Measurements from ENCODE around the gene TRIM31. TPM values are rescaled to one million over a fixed set of nuclear protein-coding genes. Genes with fewer than 3 reads are reported as not detected.

The TRIM31 gene, protein sequence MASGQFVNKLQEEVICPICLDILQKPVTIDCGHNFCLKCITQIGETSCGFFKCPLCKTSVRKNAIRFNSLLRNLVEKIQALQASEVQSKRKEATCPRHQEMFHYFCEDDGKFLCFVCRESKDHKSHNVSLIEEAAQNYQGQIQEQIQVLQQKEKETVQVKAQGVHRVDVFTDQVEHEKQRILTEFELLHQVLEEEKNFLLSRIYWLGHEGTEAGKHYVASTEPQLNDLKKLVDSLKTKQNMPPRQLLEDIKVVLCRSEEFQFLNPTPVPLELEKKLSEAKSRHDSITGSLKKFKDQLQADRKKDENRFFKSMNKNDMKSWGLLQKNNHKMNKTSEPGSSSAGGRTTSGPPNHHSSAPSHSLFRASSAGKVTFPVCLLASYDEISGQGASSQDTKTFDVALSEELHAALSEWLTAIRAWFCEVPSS
- total RNA-seq: not detected

DNA sequence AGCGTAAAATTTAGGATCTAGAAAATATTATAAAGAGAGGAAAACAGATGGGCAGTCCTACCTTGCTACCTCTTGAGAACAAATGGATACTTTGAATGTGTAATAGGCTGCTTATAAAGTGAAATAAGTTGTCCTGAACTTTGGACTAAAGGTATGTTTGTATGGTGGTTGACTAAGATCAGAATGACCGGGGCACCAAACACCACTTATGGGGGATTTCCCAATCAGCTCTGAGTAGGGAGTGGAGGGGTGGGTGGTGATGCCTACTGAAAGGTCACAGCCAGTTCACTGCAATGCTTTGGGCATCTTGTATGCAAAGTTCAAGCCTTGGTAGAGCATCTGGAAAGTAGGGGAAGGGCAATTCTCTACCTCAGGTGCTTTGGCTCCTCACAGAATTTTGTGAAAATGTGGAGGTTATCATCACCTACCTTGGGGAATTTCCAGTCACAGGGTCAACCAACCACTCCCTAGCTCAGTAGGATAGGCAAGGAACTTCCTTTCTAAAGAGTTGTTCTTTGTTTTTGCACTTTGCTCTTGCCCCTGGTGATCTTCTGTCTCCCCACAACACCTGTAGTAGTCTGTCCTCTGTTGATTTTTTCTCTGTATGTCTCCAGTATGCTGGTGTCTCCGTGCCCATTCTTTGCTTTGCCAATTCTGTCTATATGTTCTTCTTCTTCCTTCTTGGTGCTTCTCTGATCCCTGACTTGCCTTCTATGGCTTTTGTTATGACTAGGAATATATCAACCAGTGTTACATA is at the start of gene TRIM31:
Gene TRIM31, minus strand, starts transcription at position 88 of the 757 bp plus-strand sequence. CDS start 285 bp downstream, outside the sequence.
- Histone ChIP-seq H3K27ac (ENCODE audit: low read depth, low read length) (no peak within 1 kb of the TSS), H3K9me3 (ENCODE audit: control insufficient read depth in 3 of 3, low read length in 3 of 3) (no peaks in the 10 kb centered on the region), H3K27me3 (ENCODE audit: control insufficient read depth in 3 of 3, insufficient read depth in 3 of 3, low read length in 3 of 3) (peaks cover 31 to 37% (median 32%) of the 10 kb centered on the region in 3 donors), H3K36me3 (ENCODE audit: control insufficient read depth in 3 of 3, insufficient read depth in 3 of 3, low read length in 3 of 3) (no peaks in the 10 kb centered on the region), H3K4me3 (ENCODE audit: low read length in 3 of 3) (no peak within 1 kb of the TSS), H3K9ac (ENCODE audit: low read depth in 1 of 3, low read length in 3 of 3) (no peak within 1 kb of the TSS), H3K4me1 (ENCODE audit: control insufficient read depth in 3 of 3, insufficient read depth in 3 of 3, low read length in 3 of 3) (no peaks in the 10 kb centered on the region)

GRCh38 chr6:30162265-30163089 is 49.6 kb upstream of the TRIM31 start:
- Histone ChIP-seq H3K27me3 (ENCODE audit: control insufficient read depth in 3 of 3, insufficient read depth in 3 of 3, low read length in 3 of 3) (peaks cover 12 to 17% (median 15%) of the 10 kb centered on the region in 3 donors), H3K27ac (ENCODE audit: low read depth, low read length) (no peak overlapping the region), H3K4me3 (ENCODE audit: low read length in 3 of 3) (no peak overlapping the region), H3K9ac (ENCODE audit: low read depth in 1 of 3, low read length in 3 of 3) (no peak overlapping the region), H3K36me3 (ENCODE audit: control insufficient read depth in 3 of 3, insufficient read depth in 3 of 3, low read length in 3 of 3) (no peaks in the 10 kb centered on the region), H3K9me3 (ENCODE audit: control insufficient read depth in 3 of 3, low read length in 3 of 3) (no peaks in the 10 kb centered on the region), H3K4me1 (ENCODE audit: control insufficient read depth in 3 of 3, insufficient read depth in 3 of 3, low read length in 3 of 3) (no peaks in the 10 kb centered on the region)

GRCh38 chr6:30160785-30161531 is 48.1 kb upstream of the TRIM31 start, which contains the start of gene TRIM10:
TRIM10 (minus strand) TSS chr6:30161211; CDS start chr6:30160858, 353 bp downstream.
- Histone ChIP-seq H3K9me3 (ENCODE audit: control insufficient read depth in 3 of 3, low read length in 3 of 3) (no peaks in the 10 kb centered on the region), H3K4me1 (ENCODE audit: control insufficient read depth in 3 of 3, insufficient read depth in 3 of 3, low read length in 3 of 3) (no peaks in the 10 kb centered on the region), H3K27ac (ENCODE audit: low read depth, low read length) (no peak within 1 kb of the TSS), H3K9ac (ENCODE audit: low read depth in 1 of 3, low read length in 3 of 3) (no peak within 1 kb of the TSS), H3K4me3 (ENCODE audit: low read length in 3 of 3) (no peak within 1 kb of the TSS), H3K27me3 (ENCODE audit: control insufficient read depth in 3 of 3, insufficient read depth in 3 of 3, low read length in 3 of 3) (peaks cover 10 to 22% (median 17%) of the 10 kb centered on the region in 3 donors), H3K36me3 (ENCODE audit: control insufficient read depth in 3 of 3, insufficient read depth in 3 of 3, low read length in 3 of 3) (no peaks in the 10 kb centered on the region)

- Histone ChIP-seq H3K27me3 (ENCODE audit: control insufficient read depth in 3 of 3, insufficient read depth in 3 of 3, low read length in 3 of 3) (peaks cover 10 to 23% (median 17%) of the 10 kb centered on the region in 3 donors), H3K4me1 (ENCODE audit: control insufficient read depth in 3 of 3, insufficient read depth in 3 of 3, low read length in 3 of 3) (no peaks in the 10 kb centered on the region), H3K9me3 (ENCODE audit: control insufficient read depth in 3 of 3, low read length in 3 of 3) (no peaks in the 10 kb centered on the region), H3K36me3 (ENCODE audit: control insufficient read depth in 3 of 3, insufficient read depth in 3 of 3, low read length in 3 of 3) (no peaks in the 10 kb centered on the region), H3K9ac (ENCODE audit: low read depth in 1 of 3, low read length in 3 of 3) (no peak overlapping the region), H3K4me3 (ENCODE audit: low read length in 3 of 3) (no peak overlapping the region), H3K27ac (ENCODE audit: low read depth, low read length) (no peak overlapping the region)
These were observed 47.3 kb upstream of the TRIM31 start for GRCh38 chr6:30160008-30160784.

DNA sequence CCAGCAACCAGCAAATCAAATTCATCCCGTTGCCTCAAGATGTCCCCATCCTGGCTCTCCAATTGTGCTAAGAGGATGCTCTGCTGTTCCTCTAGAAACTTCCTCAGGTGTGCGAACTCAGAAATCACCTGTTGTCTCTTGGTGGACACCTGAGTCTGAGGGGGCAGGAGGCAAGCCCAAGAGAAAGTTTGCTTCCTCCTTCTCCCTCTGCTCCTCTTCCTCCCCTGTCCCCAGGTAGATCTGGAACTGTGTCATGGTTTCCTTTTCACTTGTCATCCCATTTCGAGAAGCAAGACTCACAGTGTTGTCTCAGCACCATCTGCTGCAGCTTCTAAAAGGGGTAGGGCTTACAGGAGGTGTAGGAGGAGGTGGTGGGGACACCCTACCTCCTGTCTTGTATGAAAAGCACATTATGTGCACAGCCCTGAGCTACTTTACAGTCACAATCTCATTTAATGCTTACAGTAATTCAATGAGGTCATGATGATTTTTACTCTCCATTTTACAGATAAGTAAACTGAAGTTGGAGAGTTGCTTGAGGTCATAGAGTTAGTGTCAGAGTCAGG is 45.7 kb upstream of the TRIM31 start:
- no peak overlapping the region for H3K4me3 ChIP-seq (ENCODE audit: low read length in 3 of 3)
- H3K9ac ChIP-seq (ENCODE audit: low read depth in 1 of 3, low read length in 3 of 3): no peak overlapping the region
- H3K9me3 ChIP-seq (ENCODE audit: control insufficient read depth in 3 of 3, low read length in 3 of 3): no peaks in the 10 kb centered on the region
- H3K4me1 ChIP-seq (ENCODE audit: control insufficient read depth in 3 of 3, insufficient read depth in 3 of 3, low read length in 3 of 3): peaks cover 0 to 3% (median 0%) of the 10 kb centered on the region in 3 donors
- H3K27me3 ChIP-seq (ENCODE audit: control insufficient read depth in 3 of 3, insufficient read depth in 3 of 3, low read length in 3 of 3): peaks cover 14 to 32% (median 18%) of the 10 kb centered on the region in 3 donors
- no peak overlapping the region for H3K27ac ChIP-seq (ENCODE audit: low read depth, low read length)
- no peaks in the 10 kb centered on the region for H3K36me3 ChIP-seq (ENCODE audit: control insufficient read depth in 3 of 3, insufficient read depth in 3 of 3, low read length in 3 of 3)

DNA sequence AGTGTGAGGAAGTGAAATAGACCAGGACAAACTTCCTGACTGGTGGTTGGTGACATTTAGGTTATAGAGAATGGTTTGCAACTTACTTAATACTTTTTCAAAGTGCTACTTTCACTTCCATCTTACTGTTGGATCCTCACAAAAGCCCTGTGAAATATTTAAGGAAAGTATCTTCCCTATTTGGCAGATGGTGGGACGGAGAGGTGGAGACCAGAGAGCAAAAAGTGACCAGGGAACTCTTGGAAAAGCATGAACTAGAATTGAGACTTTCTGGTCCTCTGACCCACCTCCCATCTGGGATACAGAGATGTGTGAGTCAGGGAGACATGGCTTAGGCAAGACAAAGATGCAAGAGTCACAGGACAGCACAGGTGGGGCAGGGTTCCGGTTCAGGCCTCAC is 45.1 kb upstream of the TRIM31 start:
- no peak overlapping the region for H3K4me3 ChIP-seq (ENCODE audit: low read length in 3 of 3)
- peaks cover 0 to 3% (median 0%) of the 10 kb centered on the region in 3 donors for H3K4me1 ChIP-seq (ENCODE audit: control insufficient read depth in 3 of 3, insufficient read depth in 3 of 3, low read length in 3 of 3)
- no peaks in the 10 kb centered on the region for H3K9me3 ChIP-seq (ENCODE audit: control insufficient read depth in 3 of 3, low read length in 3 of 3)

GRCh38 chr6:30157581-30157980 is 44.7 kb upstream of the TRIM31 start:
- H3K9me3 ChIP-seq (ENCODE audit: control insufficient read depth in 3 of 3, low read length in 3 of 3): no peaks in the 10 kb centered on the region
- H3K9ac ChIP-seq (ENCODE audit: low read depth in 1 of 3, low read length in 3 of 3): no peak overlapping the region
- H3K27ac ChIP-seq (ENCODE audit: low read depth, low read length): no peak overlapping the region
- H3K4me1 ChIP-seq (ENCODE audit: control insufficient read depth in 3 of 3, insufficient read depth in 3 of 3, low read length in 3 of 3): peaks cover 0 to 3% (median 0%) of the 10 kb centered on the region in 3 donors
- H3K36me3 ChIP-seq (ENCODE audit: control insufficient read depth in 3 of 3, insufficient read depth in 3 of 3, low read length in 3 of 3): no peaks in the 10 kb centered on the region
- no peak overlapping the region for H3K4me3 ChIP-seq (ENCODE audit: low read length in 3 of 3)
- H3K27me3 ChIP-seq (ENCODE audit: control insufficient read depth in 3 of 3, insufficient read depth in 3 of 3, low read length in 3 of 3): peaks cover 8 to 25% (median 12%) of the 10 kb centered on the region in 3 donors

More for the DNA sequence above, 45.1 kb upstream of the TRIM31 start:
- Histone ChIP-seq H3K27me3 (ENCODE audit: control insufficient read depth in 3 of 3, insufficient read depth in 3 of 3, low read length in 3 of 3) (peaks cover 8 to 26% (median 14%) of the 10 kb centered on the region in 3 donors), H3K9ac (ENCODE audit: low read depth in 1 of 3, low read length in 3 of 3) (no peak overlapping the region), H3K27ac (ENCODE audit: low read depth, low read length) (no peak overlapping the region), H3K36me3 (ENCODE audit: control insufficient read depth in 3 of 3, insufficient read depth in 3 of 3, low read length in 3 of 3) (no peaks in the 10 kb centered on the region)

- Histone ChIP-seq H3K27ac (ENCODE audit: low read depth, low read length) (no peak overlapping the region), H3K4me3 (ENCODE audit: low read length in 3 of 3) (no peak overlapping the region), H3K27me3 (ENCODE audit: control insufficient read depth in 3 of 3, insufficient read depth in 3 of 3, low read length in 3 of 3) (peaks cover 8 to 25% (median 12%) of the 10 kb centered on the region in 3 donors)
These were observed 43.9 kb upstream of the TRIM31 start for GRCh38 chr6:30156774-30157173.

More at GRCh38 chr6:30156774-30157173, 43.9 kb upstream of the TRIM31 start:
- Histone ChIP-seq H3K4me1 (ENCODE audit: control insufficient read depth in 3 of 3, insufficient read depth in 3 of 3, low read length in 3 of 3) (peaks cover 0 to 3% (median 0%) of the 10 kb centered on the region in 3 donors), H3K36me3 (ENCODE audit: control insufficient read depth in 3 of 3, insufficient read depth in 3 of 3, low read length in 3 of 3) (no peaks in the 10 kb centered on the region), H3K9ac (ENCODE audit: low read depth in 1 of 3, low read length in 3 of 3) (no peak overlapping the region), H3K9me3 (ENCODE audit: control insufficient read depth in 3 of 3, low read length in 3 of 3) (no peaks in the 10 kb centered on the region)

Measured in skeletal muscle tissue (tissue), 4 donors.